Neutrophil (primary cell): ENCODE data around the gene MTMR6.

Experiments
- H3K27ac ChIP-seq: fragments of 200-600 bp; sonication (generic); 2 replicates; pipeline ENCODE4 v1.5.1; 2016; ENCODE audit warnings: mild to moderate bottlenecking, moderate library complexity
- H3K27me3 ChIP-seq: fragments of 200-600 bp; sonication (generic); 2 replicates; pipeline ENCODE4 v1.6.0; 2016; ENCODE audit warnings: mild to moderate bottlenecking
- H3K36me3 ChIP-seq: fragments of 200-600 bp; sonication (generic); 2 replicates; pipeline ENCODE4 v1.5.1; 2017
- H3K4me1 ChIP-seq, 2 experiments: fragments of 200-600 bp in 1 of 2; sonication (generic) in 1 of 2; 1 replicate in 1 of 2; 2 replicates in 1 of 2; pipeline versions ENCODE4 v1.5.1 to v1.6.1; 2013 to 2016; ENCODE audit warnings: low read depth in 1 of 2, low read length in 1 of 2, mild to moderate bottlenecking in 1 of 2, moderate library complexity in 1 of 2; ENCODE audit not compliant: control insufficient read depth in 1 of 2, insufficient read depth in 1 of 2
- H3K4me3 ChIP-seq, 2 experiments: fragments of 200-600 bp in 1 of 2; sonication (generic) in 1 of 2; 1 replicate in 1 of 2; 2 replicates in 1 of 2; pipeline ENCODE4 v1.5.1; 2013 to 2016; ENCODE audit warnings: low read depth in 1 of 2, low read length in 1 of 2, mild to moderate bottlenecking in 1 of 2, moderate library complexity in 1 of 2
- H3K9me3 ChIP-seq: fragments of 200-600 bp; sonication (generic); 2 replicates; pipeline ENCODE4 v1.5.1; 2016
- TF ChIP-seq, protein P1 (sequence below): fragments of 200-600 bp; sonication (generic); IDR thresholded peaks from 2 replicates; pipeline ENCODE4 v1.5.1; 2016; ENCODE audit warnings: antibody characterized with exemption

The MTMR6 gene

GRCh38 chr13:25286308-25286968 lies 850 bp downstream of the MTMR6 start:
- Histone ChIP-seq H3K36me3 (peaks cover 4% of the 10 kb centered on the region), H3K4me3 (peak overlapping the region; percentile 87 to 97), H3K4me1 (peaks cover 21 to 30% of the 10 kb centered on the region in 2 experiments), H3K27ac (peak overlapping the region; percentile 96), H3K27me3 (peaks cover 35% of the 10 kb centered on the region), H3K9me3 (no peaks in the 10 kb centered on the region)
- TF ChIP-seq, protein P1, sequence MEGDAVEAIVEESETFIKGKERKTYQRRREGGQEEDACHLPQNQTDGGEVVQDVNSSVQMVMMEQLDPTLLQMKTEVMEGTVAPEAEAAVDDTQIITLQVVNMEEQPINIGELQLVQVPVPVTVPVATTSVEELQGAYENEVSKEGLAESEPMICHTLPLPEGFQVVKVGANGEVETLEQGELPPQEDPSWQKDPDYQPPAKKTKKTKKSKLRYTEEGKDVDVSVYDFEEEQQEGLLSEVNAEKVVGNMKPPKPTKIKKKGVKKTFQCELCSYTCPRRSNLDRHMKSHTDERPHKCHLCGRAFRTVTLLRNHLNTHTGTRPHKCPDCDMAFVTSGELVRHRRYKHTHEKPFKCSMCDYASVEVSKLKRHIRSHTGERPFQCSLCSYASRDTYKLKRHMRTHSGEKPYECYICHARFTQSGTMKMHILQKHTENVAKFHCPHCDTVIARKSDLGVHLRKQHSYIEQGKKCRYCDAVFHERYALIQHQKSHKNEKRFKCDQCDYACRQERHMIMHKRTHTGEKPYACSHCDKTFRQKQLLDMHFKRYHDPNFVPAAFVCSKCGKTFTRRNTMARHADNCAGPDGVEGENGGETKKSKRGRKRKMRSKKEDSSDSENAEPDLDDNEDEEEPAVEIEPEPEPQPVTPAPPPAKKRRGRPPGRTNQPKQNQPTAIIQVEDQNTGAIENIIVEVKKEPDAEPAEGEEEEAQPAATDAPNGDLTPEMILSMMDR: no peak

GRCh38 chr13:25281935-25282332 lies 5.4 kb downstream of the MTMR6 start:
- TF ChIP-seq, protein P1: no peak
- peak overlapping the region; percentile 50 for H3K27ac ChIP-seq
- H3K36me3 ChIP-seq: peaks cover 4% of the 10 kb centered on the region
- peaks cover 25 to 28% of the 10 kb centered on the region in 2 experiments for H3K4me1 ChIP-seq
- no peaks in the 10 kb centered on the region for H3K27me3 ChIP-seq
- no peak overlapping the region for H3K4me3 ChIP-seq
- no peaks in the 10 kb centered on the region for H3K9me3 ChIP-seq

GRCh38 chr13:25281193-25281934 lies 5.9 kb downstream of the MTMR6 start:
- Histone ChIP-seq H3K4me1 (peaks cover 23 to 28% of the 10 kb centered on the region in 2 experiments), H3K9me3 (no peaks in the 10 kb centered on the region), H3K4me3 (no peak overlapping the region), H3K36me3 (peaks cover 4% of the 10 kb centered on the region), H3K27me3 (no peaks in the 10 kb centered on the region), H3K27ac (peak overlapping the region; percentile 50)
- TF ChIP-seq, protein P1: no peak

- H3K4me1 ChIP-seq: peaks cover 14 to 20% of the 10 kb centered on the region in 2 experiments
- H3K27me3 ChIP-seq: no peaks in the 10 kb centered on the region
- peaks cover 4% of the 10 kb centered on the region for H3K36me3 ChIP-seq
- H3K4me3 ChIP-seq: no peak overlapping the region
- TF ChIP-seq, protein P1: no peak
- no peaks in the 10 kb centered on the region for H3K9me3 ChIP-seq
- peak overlapping the region; percentile 28 for H3K27ac ChIP-seq
These were observed 6.9 kb downstream of the MTMR6 start for GRCh38 chr13:25280396-25280795.

DNA sequence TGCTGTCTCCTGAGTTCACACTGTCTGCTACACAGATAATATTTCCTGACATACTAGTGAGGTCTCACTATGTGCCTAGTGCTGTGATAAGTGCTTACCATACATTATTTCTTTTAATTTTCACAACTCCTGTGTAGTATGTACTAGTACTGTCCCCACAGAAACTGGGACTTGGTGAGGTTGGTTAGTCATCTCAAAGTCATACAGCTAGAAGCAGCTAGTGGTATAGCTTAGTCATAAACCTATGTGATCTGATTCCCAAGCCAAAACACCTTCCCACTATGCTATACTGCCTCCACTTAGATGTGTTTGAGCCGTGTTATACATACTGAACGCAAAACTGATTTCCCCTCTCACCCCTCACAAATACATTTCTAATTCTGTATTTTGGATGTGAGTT lies 10.5 kb downstream of the MTMR6 start:
- Histone ChIP-seq H3K4me3 (no peak overlapping the region), H3K9me3 (no peaks in the 10 kb centered on the region), H3K27ac (no peak overlapping the region), H3K27me3 (no peaks in the 10 kb centered on the region), H3K36me3 (peaks cover 18% of the 10 kb centered on the region), H3K4me1 (peaks cover 7 to 8% of the 10 kb centered on the region in 2 experiments)
- TF ChIP-seq, protein P1: no peak
